Stimulated activated CD4-positive, alpha-beta T cell treated with anti-CD3 and anti-CD28 coated beads, Interleukin-12 subunit alpha, Interleukin-12 subunit beta, amount 100 ng/mL, for 4 hours (primary cell): ENCODE measurements around the gene MZT2A.
"Not testable (repeated sequence)": the region's sequence is repeated elsewhere in the genome, so short reads cannot be mapped to it uniquely, and the experiment has no call there.

Experiments used
- DNase-seq: peaks from one replicate; pipeline ENCODE4 v3.0.0-alpha.2; 2020

The MZT2A gene

GRCh38 chr2:131490616-131491468 lies 1.4 kb downstream of the MZT2A start:
- DNase-seq: peak; percentile 14

- no peak for DNase-seq
Measured at GRCh38 chr2:131488306-131489205, 3.6 kb downstream of the MZT2A start.

GRCh38 chr2:131486201-131486902 lies 5.8 kb downstream of the MZT2A start:
- DNase-seq: not testable (repeated sequence)

GRCh38 chr2:131484906-131485460 lies 7.2 kb downstream of the MZT2A start:
- DNase-seq: not testable (repeated sequence)

GRCh38 chr2:131483981-131484820 lies 8.0 kb downstream of the MZT2A start:
- not testable (repeated sequence) for DNase-seq

GRCh38 chr2:131482506-131483155 lies 9.6 kb downstream of the MZT2A start:
- not testable (repeated sequence) for DNase-seq

- not testable (repeated sequence) for DNase-seq
Measured at GRCh38 chr2:131480351-131480750, 11.8 kb downstream of the MZT2A start.

- DNase-seq: not testable (repeated sequence)
Measured at GRCh38 chr2:131478850-131479461, 13.2 kb downstream of the MZT2A start.

- DNase-seq: not testable (repeated sequence)
Measured at GRCh38 chr2:131478074-131478849, 13.9 kb downstream of the MZT2A start.

- not testable (repeated sequence) for DNase-seq
Measured at GRCh38 chr2:131477227-131477626, 15.0 kb downstream of the MZT2A start.

- not testable (repeated sequence) for DNase-seq
Measured at GRCh38 chr2:131476363-131476762, 15.8 kb downstream of the MZT2A start.

- DNase-seq: no peak
Measured at GRCh38 chr2:131475831-131476230, 16.4 kb downstream of the MZT2A start, which contains the start of gene TUBA3D. Gene TUBA3D, plus strand, starts transcription at chr2:131476119. Its CDS starts 81 bp downstream, at chr2:131476200.

GRCh38 chr2:131473266-131473665 lies 18.9 kb downstream of the MZT2A start:
- DNase-seq: not testable (repeated sequence)

GRCh38 chr2:131471624-131472023 lies 20.6 kb downstream of the MZT2A start:
- not testable (repeated sequence) for DNase-seq

- DNase-seq: not testable (repeated sequence)
Measured at GRCh38 chr2:131470944-131471343, 21.3 kb downstream of the MZT2A start.

GRCh38 chr2:131467722-131468121 lies 24.5 kb downstream of the MZT2A start:
- not testable (repeated sequence) for DNase-seq

GRCh38 chr2:131454914-131455313 lies 37.3 kb downstream of the MZT2A start:
- not testable (repeated sequence) for DNase-seq

- not testable (repeated sequence) for DNase-seq
Measured at GRCh38 chr2:131451265-131451949, 40.8 kb downstream of the MZT2A start.

GRCh38 chr2:131447981-131448380 lies 44.2 kb downstream of the MZT2A start:
- DNase-seq: not testable (repeated sequence)
